ENCODE results near the gene S100A16.
"Not testable (repeated sequence)": the region's sequence is repeated elsewhere in the genome, so short reads cannot be mapped to it uniquely, and the experiment has no call there.

S100A16 gene

GRCh38 chr1:153612755-153613331 lies at the start of gene S100A16:
Gene S100A16 (minus strand): TSS chr1:153613137. CDS start chr1:153608151, 4,986 bp downstream.
- peak; percentile 86 for DNase-seq (ENCODE audit: low spot score)

GRCh38 chr1:153662269-153662668 lies 49.3 kb upstream of the S100A16 start:
- no peak for DNase-seq (ENCODE audit: low spot score)

- DNase-seq (ENCODE audit: low spot score), result no peak
These were observed 48.3 kb upstream of the S100A16 start for GRCh38 chr1:153661111-153661708.

GRCh38 chr1:153659656-153660055 lies 46.7 kb upstream of the S100A16 start:
- no peak for DNase-seq (ENCODE audit: low spot score)

GRCh38 chr1:153659175-153659534 lies 46.2 kb upstream of the S100A16 start:
- no peak for DNase-seq (ENCODE audit: low spot score)

GRCh38 chr1:153658400-153659174 lies 45.6 kb upstream of the S100A16 start, which contains the start of gene SNAPIN:
Gene SNAPIN (plus strand): TSS chr1:153658703. CDS start chr1:153658744, 41 bp downstream.
- peak; percentile 93 for DNase-seq (ENCODE audit: low spot score)

- DNase-seq (ENCODE audit: low spot score), result no peak
These were observed 42.4 kb upstream of the S100A16 start for GRCh38 chr1:153655333-153655732.

GRCh38 chr1:153652805-153653500 lies 40.0 kb upstream of the S100A16 start:
- peak; percentile 63 for DNase-seq (ENCODE audit: low spot score)

GRCh38 chr1:153651771-153652170 lies 38.8 kb upstream of the S100A16 start:
- no peak for DNase-seq (ENCODE audit: low spot score)

GRCh38 chr1:153649863-153650235 lies 36.9 kb upstream of the S100A16 start:
- DNase-seq (ENCODE audit: low spot score), result no peak

GRCh38 chr1:153649137-153649862 lies 36.4 kb upstream of the S100A16 start:
- DNase-seq (ENCODE audit: low spot score), result no peak

- DNase-seq (ENCODE audit: low spot score), result no peak
These were observed 35.2 kb upstream of the S100A16 start for GRCh38 chr1:153648000-153648643.

GRCh38 chr1:153647346-153647714 lies 34.4 kb upstream of the S100A16 start:
- no peak for DNase-seq (ENCODE audit: low spot score)

- no peak for DNase-seq (ENCODE audit: low spot score)
These were observed 33.9 kb upstream of the S100A16 start for GRCh38 chr1:153646672-153647345.

- DNase-seq (ENCODE audit: low spot score), result no peak
These were observed 30.9 kb upstream of the S100A16 start for GRCh38 chr1:153643816-153644215.

GRCh38 chr1:153643100-153643499 lies 30.2 kb upstream of the S100A16 start:
- DNase-seq (ENCODE audit: low spot score), result no peak

- no peak for DNase-seq (ENCODE audit: low spot score)
These were observed 29.2 kb upstream of the S100A16 start for GRCh38 chr1:153642161-153642560.

GRCh38 chr1:153640861-153641260 lies 27.9 kb upstream of the S100A16 start:
- DNase-seq (ENCODE audit: low spot score), result no peak

GRCh38 chr1:153640213-153640612 lies 27.3 kb upstream of the S100A16 start:
- DNase-seq (ENCODE audit: low spot score), result not testable (repeated sequence)

- no peak for DNase-seq (ENCODE audit: low spot score)
These were observed 26.3 kb upstream of the S100A16 start for GRCh38 chr1:153639280-153639679.

GRCh38 chr1:153638261-153638660 lies 25.3 kb upstream of the S100A16 start:
- DNase-seq (ENCODE audit: low spot score), result no peak

Data from hepatic stellate cell (primary cell).